ELF-1 (cell line): ENCODE data around the gene LRP5.
A peak's percentile ranks its signal among the peaks of the same experiment; 100 is the strongest.

Experiments
- DNase-seq: peaks from one replicate; pipeline ENCODE4 v3.0.0-alpha.2; 2016; ENCODE audit warnings: low read depth, low spot score

LRP5 gene

GRCh38 chr11:68312117-68312779 is at the start of gene LRP5:
Gene LRP5 (plus strand): TSS chr11:68312591. CDS start chr11:68312715, 124 bp downstream.
- DNase-seq = no peak

DNA sequence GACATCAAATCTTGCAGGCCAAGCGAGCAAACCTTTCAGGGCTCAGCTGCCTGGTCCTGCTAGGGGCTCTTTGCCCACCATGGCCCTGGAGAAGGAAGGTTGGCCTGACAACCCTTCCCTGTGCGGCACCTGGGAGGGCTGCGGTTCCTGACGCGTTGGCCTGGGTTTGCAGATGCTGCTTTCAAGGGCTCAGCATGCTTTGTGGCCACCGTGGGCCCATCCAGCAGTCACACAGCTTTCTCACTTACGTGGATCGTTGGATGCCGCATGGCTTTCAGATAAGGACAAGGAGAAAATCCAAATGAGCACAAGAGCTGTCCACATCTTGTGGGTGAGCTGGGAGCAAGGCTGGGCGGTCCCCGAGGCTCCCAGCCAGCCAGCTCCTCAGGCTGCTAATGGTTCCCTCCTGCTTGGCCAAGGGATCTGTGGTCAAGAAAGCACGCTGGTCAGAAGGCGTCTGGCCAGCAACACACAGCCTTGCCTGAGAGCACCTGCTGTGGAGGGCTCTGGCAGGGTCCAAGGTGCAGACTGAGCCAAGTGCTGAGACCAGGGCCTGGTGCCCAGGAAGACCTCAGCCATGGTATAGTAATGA is 48.9 kb upstream of the LRP5 start:
- no peak for DNase-seq

DNA sequence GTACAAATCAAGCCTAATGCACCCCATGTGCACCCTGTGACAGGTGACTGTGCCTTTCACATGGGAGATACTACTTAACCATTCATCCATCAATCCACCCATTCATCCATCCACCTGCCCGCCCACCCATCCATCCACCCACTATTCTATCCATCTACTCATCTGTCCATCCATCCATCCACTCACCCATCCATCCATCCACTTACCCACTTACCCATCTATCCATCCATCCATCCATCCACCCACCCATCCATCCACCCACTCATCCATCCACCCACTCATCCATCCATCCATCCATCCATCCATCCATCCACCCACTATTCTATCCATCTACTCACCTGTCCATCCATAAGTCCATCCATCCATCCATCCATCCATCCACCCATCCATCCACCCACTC is 48.1 kb upstream of the LRP5 start:
- DNase-seq = no peak

GRCh38 chr11:68264741-68265540 is 47.5 kb upstream of the LRP5 start:
- DNase-seq = no peak

DNA sequence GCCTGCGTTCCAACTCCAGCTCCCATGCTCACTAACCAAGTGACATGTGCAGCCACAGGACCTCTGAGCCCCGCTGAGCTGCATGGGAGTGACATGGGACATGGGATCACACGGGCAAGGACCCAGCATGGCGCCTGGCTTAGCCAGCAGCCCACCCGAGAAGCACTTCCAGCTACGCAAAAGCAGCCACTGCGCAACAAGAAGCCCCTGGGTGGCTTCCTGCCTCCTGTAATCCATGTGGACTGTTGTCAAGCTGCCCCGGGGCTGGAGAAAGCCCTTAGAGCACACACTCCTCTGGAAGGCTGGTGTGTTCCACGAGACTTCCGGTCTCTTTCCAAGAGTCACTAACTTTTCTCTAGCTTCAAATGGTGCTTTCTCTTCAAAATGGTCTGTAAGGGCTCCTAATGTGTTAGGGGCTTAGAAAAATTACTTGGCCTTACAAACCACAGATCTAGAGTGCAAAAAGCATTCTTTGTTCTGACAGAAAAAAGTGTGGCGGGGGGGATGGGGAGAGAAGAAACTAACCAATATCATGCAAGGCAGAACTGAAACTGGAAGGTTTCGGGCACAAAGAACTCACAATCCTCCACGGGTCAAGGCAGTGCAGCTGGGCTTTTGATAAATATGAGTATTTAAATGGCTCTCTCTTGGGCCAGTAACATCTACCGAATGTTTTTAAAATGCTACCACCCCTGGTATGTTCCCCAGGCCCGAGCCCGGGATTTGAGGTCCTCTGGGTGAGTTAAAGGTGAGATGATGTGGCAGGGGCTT is 46.1 kb upstream of the LRP5 start:
- no peak for DNase-seq

- DNase-seq = no peak
Observed at GRCh38 chr11:68266936-68267880, 45.2 kb upstream of the LRP5 start.

GRCh38 chr11:68267881-68268240 is 44.5 kb upstream of the LRP5 start:
- no peak for DNase-seq

DNA sequence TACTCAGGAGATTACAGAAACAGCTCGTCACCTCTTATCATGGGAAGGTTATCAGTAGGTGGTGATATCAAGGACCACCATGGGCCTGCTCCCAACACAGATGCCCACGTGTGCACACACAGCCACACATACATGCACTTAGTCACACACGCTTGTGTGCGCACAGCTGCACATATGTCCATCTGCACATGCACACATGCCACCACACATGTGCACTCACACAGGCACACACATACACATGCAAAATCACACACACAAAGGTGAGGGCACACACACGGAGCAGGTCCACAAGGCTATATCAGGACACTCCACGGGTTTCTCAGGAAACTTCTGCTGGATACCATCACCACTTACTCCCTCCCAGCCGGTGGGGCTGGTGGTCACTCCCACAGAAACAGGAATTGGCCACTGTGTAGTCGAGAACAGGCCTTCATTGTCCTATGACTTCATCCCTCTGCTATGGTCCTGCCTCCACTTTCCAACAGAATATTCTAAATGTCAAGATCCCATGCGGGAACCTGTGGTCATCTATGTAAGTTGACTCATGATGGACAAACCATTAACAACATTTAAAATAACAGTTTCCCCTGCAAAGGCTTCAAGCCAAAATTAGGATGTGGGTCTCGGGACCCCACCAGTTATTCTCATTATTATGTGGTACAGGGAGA is 42.8 kb upstream of the LRP5 start:
- no peak for DNase-seq

DNA sequence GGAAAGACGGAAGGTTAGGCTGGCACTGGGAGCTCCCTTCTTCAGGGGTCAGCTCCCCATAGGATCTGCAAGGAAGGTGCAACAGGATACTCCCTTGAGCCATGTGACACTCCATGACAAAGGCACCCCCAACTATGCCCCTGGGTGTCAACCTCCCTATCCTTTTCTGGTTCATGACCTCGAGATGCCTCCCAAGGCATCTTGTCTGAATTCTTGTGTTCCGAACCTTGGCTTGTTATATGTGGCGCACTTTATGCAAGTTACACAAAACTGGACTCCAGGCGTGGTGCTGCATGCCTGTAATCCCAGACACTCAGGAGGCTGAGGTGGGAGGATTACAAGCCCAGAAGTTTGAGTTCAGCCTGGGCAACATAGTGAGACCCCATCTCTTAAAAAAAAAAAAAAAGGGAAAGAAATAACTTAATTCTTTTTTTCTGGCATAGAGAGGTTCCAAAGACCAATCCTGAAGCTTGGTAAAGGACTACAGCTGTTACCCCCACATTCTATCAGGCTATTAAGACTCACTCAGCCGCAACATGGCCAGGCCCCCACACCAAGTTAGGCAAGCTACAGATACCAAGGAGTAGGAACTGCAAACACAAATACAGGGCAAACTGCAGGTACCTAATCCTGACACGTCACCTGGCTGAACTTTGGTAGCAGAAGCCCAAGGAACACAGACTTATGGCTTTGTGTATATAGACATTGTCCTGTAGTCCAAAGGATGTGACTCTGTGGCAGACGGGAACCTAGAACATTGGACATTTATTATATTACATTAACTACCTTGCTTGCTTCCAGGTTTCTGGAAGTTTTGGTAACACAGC is 42.0 kb upstream of the LRP5 start:
- DNase-seq = no peak

- DNase-seq = peak; percentile 78
Observed at GRCh38 chr11:68271023-68271780, 41.2 kb upstream of the LRP5 start.

GRCh38 chr11:68271781-68272608 is 40.4 kb upstream of the LRP5 start, which contains the start of gene C11orf24:
Gene C11orf24 (minus strand): TSS chr11:68271973. CDS start chr11:68263767, 8,206 bp downstream.
- DNase-seq = peak; percentile 98

DNA sequence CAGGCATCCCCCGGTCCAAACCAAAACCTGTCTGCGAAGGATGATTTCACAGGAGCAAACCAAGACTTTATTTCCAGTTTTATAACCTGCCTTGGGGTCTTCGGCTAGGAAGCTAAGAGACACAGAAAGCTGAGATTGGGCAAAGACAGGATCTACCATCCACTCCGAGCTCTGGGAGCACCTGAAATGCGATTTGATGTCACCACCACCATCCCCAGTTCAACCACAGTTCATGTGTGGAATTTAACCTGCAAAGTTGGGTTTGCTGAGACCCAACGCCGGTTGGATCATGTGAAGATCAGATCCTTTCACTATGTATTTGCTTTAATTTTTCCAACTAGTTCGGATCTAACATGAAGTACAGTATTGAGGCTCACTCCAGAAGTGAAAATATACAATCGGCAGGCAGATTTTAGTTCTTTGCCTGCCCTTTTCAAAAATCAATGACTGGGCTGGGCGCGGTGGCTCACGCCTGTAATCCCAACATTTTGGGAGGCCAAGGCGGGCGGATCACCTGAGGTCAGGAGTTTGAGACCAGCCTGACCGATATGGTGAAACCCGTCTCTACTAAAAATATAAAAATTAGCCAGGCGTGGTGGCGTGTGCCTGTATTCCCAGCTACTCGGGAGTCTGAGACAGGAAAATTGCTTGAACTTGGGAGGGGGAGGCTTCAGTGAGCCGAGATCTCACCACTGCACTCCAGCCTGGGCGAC is 39.2 kb upstream of the LRP5 start:
- DNase-seq = no peak

DNA sequence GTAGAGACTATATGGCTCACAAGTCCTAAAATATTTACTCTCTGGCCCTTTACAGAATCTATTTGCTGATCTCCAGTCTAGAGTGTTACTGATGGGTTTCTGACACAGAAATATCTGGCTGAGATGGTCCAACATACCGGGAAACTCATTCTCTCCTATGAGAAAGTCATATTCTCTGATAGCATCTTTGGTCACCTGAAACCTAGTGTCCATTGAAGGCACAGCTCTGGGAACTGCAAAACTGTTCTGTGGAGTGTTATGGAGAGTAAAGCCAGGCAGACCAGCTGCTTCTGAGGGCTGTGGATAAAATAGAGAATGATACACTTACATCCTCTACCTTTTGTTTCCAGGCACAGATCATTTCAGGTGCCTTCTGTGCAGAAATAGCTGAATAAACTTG is 38.1 kb upstream of the LRP5 start:
- DNase-seq = no peak

DNA sequence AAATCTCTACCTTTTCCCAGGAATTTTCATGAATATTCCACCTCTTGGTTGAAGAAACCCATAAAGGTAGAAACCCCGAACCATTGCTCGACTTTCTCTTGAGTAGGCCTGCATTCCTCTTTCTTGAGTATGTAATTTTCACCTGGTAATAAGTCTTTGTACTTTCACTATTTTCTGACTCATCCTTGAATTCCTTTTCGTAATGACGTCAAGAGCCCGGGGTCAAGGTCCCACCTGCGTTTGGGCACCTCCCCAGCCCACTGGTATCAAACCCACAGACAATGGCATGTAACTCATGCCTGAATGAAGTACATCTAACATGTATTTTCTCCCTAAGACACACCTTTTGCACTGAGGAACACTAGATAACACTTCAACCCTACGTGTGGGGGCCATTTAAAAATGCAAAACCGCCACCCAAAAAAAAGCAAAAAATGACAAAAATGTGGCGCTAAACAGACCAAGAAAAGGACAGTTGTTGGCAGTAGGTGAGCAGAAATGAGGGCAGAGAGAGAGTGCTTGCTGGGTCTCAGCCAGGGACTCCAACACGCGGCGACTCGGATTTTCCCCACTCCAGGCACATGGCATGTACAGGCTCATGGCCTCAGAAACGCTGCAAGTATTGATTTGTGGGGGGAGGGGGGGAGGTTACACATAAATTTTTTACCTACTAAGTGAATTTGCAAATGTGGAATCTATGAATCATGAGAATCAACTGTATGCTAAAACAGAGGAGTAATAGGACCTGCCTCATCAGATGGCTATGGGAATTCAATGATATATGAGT is 36.5 kb upstream of the LRP5 start:
- DNase-seq = no peak

GRCh38 chr11:68276861-68277260 is 35.5 kb upstream of the LRP5 start:
- DNase-seq = no peak

- no peak for DNase-seq
Observed at GRCh38 chr11:68279676-68280075, 32.7 kb upstream of the LRP5 start.
